ENCODE measurements around the gene KRTAP10-2. TPM values are rescaled to one million over a fixed set of nuclear protein-coding genes. Genes with fewer than 3 reads are reported as not detected.

Gene KRTAP10-2
- total and polyA plus RNA-seq, 2 of the 4 experiments (the other 2 are of a cell fraction), result not detected

DNA sequence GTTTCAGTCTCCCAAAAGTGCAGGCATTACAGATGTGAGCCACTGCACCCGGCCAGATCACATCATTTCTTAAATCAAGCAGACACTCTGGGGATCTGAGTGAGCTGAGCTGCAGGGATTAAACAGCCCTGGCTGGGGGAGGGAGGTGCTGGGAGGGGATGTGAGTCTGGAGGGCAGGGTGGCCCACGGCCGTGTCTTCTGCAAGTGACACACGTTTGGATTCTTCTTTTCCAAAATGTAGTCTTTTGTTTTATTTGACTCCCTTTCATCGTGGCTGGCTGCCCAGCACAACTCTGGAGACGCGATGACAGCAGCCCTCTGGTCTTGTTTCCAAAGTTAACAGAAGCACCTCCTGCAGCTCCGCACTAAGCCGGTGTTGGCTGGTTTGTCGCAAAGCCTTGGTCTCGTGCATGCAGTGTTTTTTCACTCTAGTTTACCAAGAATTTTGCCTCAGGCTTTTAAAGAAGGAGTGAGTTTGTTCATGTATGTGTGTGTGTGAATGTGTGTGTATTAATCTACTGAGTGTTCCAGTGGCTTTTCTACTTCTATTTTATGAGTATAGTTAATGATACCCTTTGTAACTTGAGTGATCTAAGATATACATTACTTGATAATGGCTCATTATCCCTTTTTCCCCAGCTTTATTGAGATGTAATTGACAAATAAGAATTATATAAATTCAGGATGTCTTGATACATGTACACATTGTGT, 31.9 kb upstream of the KRTAP10-2 start:
- ATAC-seq (ENCODE audit: low read depth), result no peak
- Histone ChIP-seq H2AK9ac (replicated peaks; ENCODE audit: low read depth, low read length, poor library complexity) (no peak overlapping the region), H4K91ac (ENCODE audit: insufficient read depth, low read depth, low read length) (no peak overlapping the region), H3K27ac (ENCODE audit: insufficient read depth, low read length) (no peak overlapping the region), H4K20me1 (ENCODE audit: insufficient read depth, low read length) (no peaks in the 10 kb centered on the region), H2AFZ (replicated peaks; ENCODE audit: low read length, poor library complexity) (no peak overlapping the region), H3K4ac (ENCODE audit: low read depth, low read length) (no peak overlapping the region), H3K56ac (ENCODE audit: extremely low read depth, insufficient read depth, low read length) (no peak overlapping the region), H2BK15ac (ENCODE audit: low read depth, low read length) (no peak overlapping the region), H2AK5ac (ENCODE audit: low read depth, low read length) (no peak overlapping the region), H3K4me2 (ENCODE audit: low read depth, low read length) (no peak overlapping the region), H3K9ac (ENCODE audit: low read depth, low read length) (no peak overlapping the region), H3K18ac (ENCODE audit: low read depth, low read length) (no peak overlapping the region), H3K9me3 (ENCODE audit: control insufficient read depth, insufficient read depth, low read length) (peaks cover 8% of the 10 kb centered on the region), H3K23ac (ENCODE audit: low read depth, low read length) (no peak overlapping the region), H3K14ac (replicated peaks; ENCODE audit: low read depth, low read length) (no peak overlapping the region), H2BK120ac (ENCODE audit: low read depth, low read length) (no peak overlapping the region), H4K5ac (ENCODE audit: low read depth, low read length) (no peak overlapping the region), H2BK20ac (ENCODE audit: low read depth, low read length) (no peak overlapping the region), H3K4me3 (ENCODE audit: insufficient read depth, low read depth, low read length) (no peak overlapping the region), H2BK5ac (ENCODE audit: low read depth, low read length, poor library complexity, severe bottlenecking) (no peak overlapping the region), H3K79me1 (ENCODE audit: low read depth in 1 of 2, low read length in 2 of 2) (no peaks in the 10 kb centered on the region), H3K9me1 (ENCODE audit: insufficient read depth, low read length) (no peaks in the 10 kb centered on the region), H3K36me3 (ENCODE audit: control insufficient read depth, insufficient read depth, low read length) (no peaks in the 10 kb centered on the region), H3K4me1 (ENCODE audit: control insufficient read depth, insufficient read depth, low read length) (no peaks in the 10 kb centered on the region), H4K8ac (ENCODE audit: low read depth in 2 of 2, low read length in 2 of 2) (no peak overlapping the region), H3K27me3 (ENCODE audit: control insufficient read depth, insufficient read depth, low read length) (peaks cover 3% of the 10 kb centered on the region; the same call in 1 of the 2 replicates)
- WGBS, 2 experiments (ENCODE audit: extremely low coverage in 2 of 2, insufficient read length in 1 of 2), result 9% methylated on average over 4 of the region's 11 CpGs; no CpG with 5 or more reads in 1 of the 2 experiments
- dilution Hi-C loops (cut with HindIII; ENCODE audit: low sequenced_read_pairs, unreplicated experiment) (no loop called here), in situ Hi-C loops (cut with MboI; ENCODE audit: low sequenced_read_pairs) (no loop called here), intact Hi-C loops (cut with micrococcal nuclease) (no loop called here)
- ChIA-PET POLR2A (ENCODE audit: unreplicated experiment) (no interaction called here), CTCF (no interaction called here)
- TF ChIP-seq RFX5 (IDR thresholded peaks at IDR 0.05; ENCODE audit: low read depth, low read length) (no peak), MAFK (IDR thresholded peaks at IDR 0.05; ENCODE audit: low read depth, low read length) (no peak), MAZ (IDR thresholded peaks at IDR 0.05; ENCODE audit: borderline replicate concordance, low read depth, low read length) (no peak), FOS (IDR thresholded peaks at IDR 0.05; ENCODE audit: low read depth, low read length) (no peak), MXI1 (IDR thresholded peaks at IDR 0.05; ENCODE audit: borderline replicate concordance, low read depth, low read length) (no peak), RAD21 (IDR thresholded peaks at IDR 0.05; ENCODE audit: low read length) (no peak), SMC3 (IDR thresholded peaks at IDR 0.05; ENCODE audit: low read depth, low read length) (no peak), NFE2L2 (IDR thresholded peaks at IDR 0.05; ENCODE audit: low read depth, low read length) (no peak), RCOR1 (IDR thresholded peaks at IDR 0.05; ENCODE audit: insufficient replicate concordance, low read length) (no peak), CHD1 (IDR thresholded peaks at IDR 0.05; ENCODE audit: low read depth, low read length) (no peak), CEBPB (IDR thresholded peaks at IDR 0.05; ENCODE audit: low read depth, low read length) (no peak), CTCF (conservative IDR thresholded peaks at IDR 0.05; ENCODE audit: low read depth, low read length) (no peak), POLR2A (IDR thresholded peaks at IDR 0.05; ENCODE audit: low read depth, low read length) (no peak)
- TF ChIP-seq, protein P1, sequence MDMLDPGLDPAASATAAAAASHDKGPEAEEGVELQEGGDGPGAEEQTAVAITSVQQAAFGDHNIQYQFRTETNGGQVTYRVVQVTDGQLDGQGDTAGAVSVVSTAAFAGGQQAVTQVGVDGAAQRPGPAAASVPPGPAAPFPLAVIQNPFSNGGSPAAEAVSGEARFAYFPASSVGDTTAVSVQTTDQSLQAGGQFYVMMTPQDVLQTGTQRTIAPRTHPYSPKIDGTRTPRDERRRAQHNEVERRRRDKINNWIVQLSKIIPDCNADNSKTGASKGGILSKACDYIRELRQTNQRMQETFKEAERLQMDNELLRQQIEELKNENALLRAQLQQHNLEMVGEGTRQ (IDR thresholded peaks at IDR 0.05; ENCODE audit: low read depth, low read length), result no peak
- TF ChIP-seq, protein P2, sequence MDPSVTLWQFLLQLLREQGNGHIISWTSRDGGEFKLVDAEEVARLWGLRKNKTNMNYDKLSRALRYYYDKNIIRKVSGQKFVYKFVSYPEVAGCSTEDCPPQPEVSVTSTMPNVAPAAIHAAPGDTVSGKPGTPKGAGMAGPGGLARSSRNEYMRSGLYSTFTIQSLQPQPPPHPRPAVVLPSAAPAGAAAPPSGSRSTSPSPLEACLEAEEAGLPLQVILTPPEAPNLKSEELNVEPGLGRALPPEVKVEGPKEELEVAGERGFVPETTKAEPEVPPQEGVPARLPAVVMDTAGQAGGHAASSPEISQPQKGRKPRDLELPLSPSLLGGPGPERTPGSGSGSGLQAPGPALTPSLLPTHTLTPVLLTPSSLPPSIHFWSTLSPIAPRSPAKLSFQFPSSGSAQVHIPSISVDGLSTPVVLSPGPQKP (IDR thresholded peaks at IDR 0.05; ENCODE audit: borderline replicate concordance, low read depth, low read length), result no peak
- no peak for DNase-seq
- no TSS peak for BruUV-seq (replicated peaks)

Data from IMR-90 (cell line).